Endothelial cell of umbilical vein (primary cell): Measurements from ENCODE around the gene WIZ. TPM values are rescaled to one million over a fixed set of nuclear protein-coding genes. Genes with fewer than 3 reads are reported as not detected.

Experiments used
- BruUV-seq: library from RNA; stranded (reverse); fragments of 400-500 nt; replicated peaks from 2 replicates; lab custom pipeline; 2021; lab: Mats Ljungman, UMichigan
- CTCF ChIA-PET: fragments of 300-600, 350-600 bp; sonication (Branson Sonifier 250); formaldehyde crosslinking; loops from one replicate; lab custom pipeline; 2021; ENCODE audit warnings: antibody characterized with exemption, inconsistent platforms; lab: Charles Lee
- POLR2A ChIA-PET: fragments of 300-600, 350-600 bp; sonication (Branson Sonifier 250); formaldehyde crosslinking; loops from one replicate; lab custom pipeline; 2021; ENCODE audit warnings: antibody characterized with exemption, inconsistent platforms; lab: Charles Lee
- DNase-seq: peaks from one replicate; pipeline ENCODE4 v3.0.0-alpha.2; 2011; ENCODE audit warnings: low read depth, low spot score
- FAIRE-seq: peaks from 2 replicates; lab custom pipeline; 2011; peaks lifted over from hg19 to GRCh38; lab: Jason Lieb, UNC
- H2AFZ ChIP-seq: 2 replicates; pipeline ENCODE4 v1.6.0; 2012; ENCODE audit warnings: low read depth, low read length, control low read depth, inconsistent platforms
- H3K27ac ChIP-seq: 2 replicates; pipeline ENCODE4 v1.5.1; 2011; ENCODE audit warnings: low read depth, mild to moderate bottlenecking, control low read depth, low read length, moderate library complexity; ENCODE audit not compliant: insufficient read depth
- H3K27me3 ChIP-seq, 2 experiments: 2 replicates each; pipeline versions ENCODE4 v1.6.0 to v1.6.1; 2011; ENCODE audit warnings: low read length in 2 of 2, mixed read lengths in 1 of 2; ENCODE audit not compliant: control insufficient read depth in 2 of 2, insufficient read depth in 2 of 2
- H3K36me3 ChIP-seq, 2 experiments: 2 replicates in 1 of 2; 3 replicates in 1 of 2; pipeline ENCODE4 v1.5.1; 2011; ENCODE audit warnings: low read length in 2 of 2, mild to moderate bottlenecking in 1 of 2, moderate library complexity in 1 of 2; ENCODE audit not compliant: control insufficient read depth in 2 of 2, insufficient read depth in 2 of 2; ENCODE audit errors: extremely low read depth in 1 of 2
- H3K4me1 ChIP-seq: 3 replicates; pipeline ENCODE4 v1.5.1; 2011; ENCODE audit warnings: mild to moderate bottlenecking, low read length; ENCODE audit not compliant: control insufficient read depth, insufficient read depth; ENCODE audit errors: extremely low read depth
- H3K4me2 ChIP-seq: 2 replicates; pipeline ENCODE4 v1.6.1; 2011; ENCODE audit warnings: low read length, control low read depth, mixed read lengths; ENCODE audit not compliant: insufficient read depth
- H3K4me3 ChIP-seq, 3 experiments: fragments of 200-600 bp in 1 of 3; sonication (generic), shearing (Covaris generic) in 1 of 3; replicated peaks in 1 of 3; 2 replicates each; pipeline ENCODE4 v1.5.1; 2011 to 2016; ENCODE audit warnings: control low read depth in 3 of 3, low read length in 3 of 3, mild to moderate bottlenecking in 2 of 3, inconsistent platforms in 1 of 3, low read depth in 1 of 3, moderate library complexity in 1 of 3; ENCODE audit not compliant: insufficient read depth in 1 of 3
- H3K79me2 ChIP-seq: 2 replicates; pipeline ENCODE4 v1.6.0; 2012; ENCODE audit warnings: low read length, inconsistent platforms; ENCODE audit not compliant: control insufficient read depth, insufficient read depth
- H3K9ac ChIP-seq: replicated peaks from 2 replicates; pipeline ENCODE3; 2011; ENCODE audit warnings: low read length, control low read depth; ENCODE audit not compliant: insufficient read depth; ENCODE audit errors: extremely low read depth
- H3K9me1 ChIP-seq: replicated peaks from 3 replicates; pipeline ENCODE4 v1.6.0; 2011; ENCODE audit warnings: mild to moderate bottlenecking, low read length; ENCODE audit not compliant: control insufficient read depth, insufficient read depth; ENCODE audit errors: extremely low read depth
- H3K9me3 ChIP-seq: replicated peaks from 2 replicates; pipeline ENCODE4 v1.5.1; 2012; ENCODE audit warnings: low read length, inconsistent platforms; ENCODE audit not compliant: control insufficient read depth, insufficient read depth
- H4K20me1 ChIP-seq: replicated peaks from 2 replicates; pipeline ENCODE3; 2011; ENCODE audit warnings: mild to moderate bottlenecking, low read length; ENCODE audit not compliant: control insufficient read depth, insufficient read depth; ENCODE audit errors: extremely low read depth
- EZH2 ChIP-seq: IDR thresholded peaks from 2 replicates; pipeline ENCODE4 v1.6.1; 2012; ENCODE audit warnings: borderline replicate concordance, low read depth, mild to moderate bottlenecking, moderate library complexity, low read length, inconsistent platforms; ENCODE audit not compliant: severe bottlenecking
- FOS ChIP-seq: IDR thresholded peaks from 2 replicates; pipeline ENCODE4 v1.6.1; 2011; ENCODE audit warnings: mild to moderate bottlenecking, low read length, moderate library complexity, borderline replicate concordance; ENCODE audit not compliant: insufficient read depth
- GATA2 ChIP-seq: IDR thresholded peaks from 2 replicates; pipeline ENCODE4 v1.7.0; 2011; ENCODE audit warnings: low read depth, mild to moderate bottlenecking, moderate library complexity, mixed read lengths, low read length; ENCODE audit not compliant: insufficient read length, insufficient read depth
- JUN ChIP-seq: IDR thresholded peaks from 2 replicates; pipeline ENCODE4 v1.6.1; 2011; ENCODE audit warnings: borderline replicate concordance, low read depth; ENCODE audit not compliant: insufficient read length, insufficient read depth
- MYC ChIP-seq: IDR thresholded peaks from one replicate; pipeline ENCODE4 v1.6.1; 2011; ENCODE audit warnings: mild to moderate bottlenecking, low read depth, low read length
- POLR2A ChIP-seq: IDR thresholded peaks from 2 replicates; pipeline ENCODE4 v1.6.1; 2012; ENCODE audit warnings: low read depth, mild to moderate bottlenecking, control low read depth, low read length
- POLR2AphosphoS5 ChIP-seq: IDR thresholded peaks from 2 replicates; pipeline ENCODE4 v1.6.1; 2012; ENCODE audit warnings: low read depth, mild to moderate bottlenecking, control low read depth, low read length, moderate library complexity; ENCODE audit not compliant: insufficient read depth
- dilution Hi-C: fragments of 300-500 bp; cut with MboI; formaldehyde crosslinking; loops from one replicate; pipeline ENCODE4 v1.15.0; 2019; ENCODE audit warnings: low sequenced_read_pairs; ENCODE audit not compliant: extremely low pct_ligation_motif_present
- intact Hi-C: fragments of 100-400 bp; cut with micrococcal nuclease; formaldehyde crosslinking; loops from one replicate; pipeline ENCODE4 v1.10.0; 2022
- microRNA counts: library from miRNA; unstranded; fragments of <30 nt; microRNA quantifications from one replicate; lab custom pipeline; 2016
- microRNA-seq: library from miRNA; unstranded; fragments of <30 nt; microRNA quantifications from one replicate; pipeline ENCODE4 v1.2.0, GENCODE V29; 2021; ENCODE audit warnings: borderline number of aligned reads, borderline replicate concordance
- polyA plus RNA-seq, 4 experiments: library from polyadenylated mRNA; depleted of rRNA in 3 of 4; stranded (reverse) in 3 of 4; unstranded in 1 of 4; fragments of >200 nt; gene quantifications; 2 replicates each; pipeline versions ENCODE4 v1.2.1 to v1.2.3, GENCODE V29; 2011 to 2012; ENCODE audit warnings: missing spikeins in 1 of 4
- small RNA-seq: library from RNA; depleted of rRNA; stranded (forward); fragments of <200 nt; gene quantifications from one replicate; pipeline ENCODE3, GENCODE V24; 2012; ENCODE audit warnings: low replicate concordance, low read depth; ENCODE audit not compliant: insufficient read depth, insufficient read length
- total RNA-seq: library from RNA; stranded (reverse); gene quantifications from 2 replicates; pipeline ENCODE4 v1.2.3, GENCODE V29; 2021
- TF ChIP-seq, protein P1 (sequence below), 2 donors: IDR thresholded peaks; 1 replicate in 1 of 2; 2 replicates in 1 of 2; pipeline ENCODE4 v1.5.1; 2011; ENCODE audit warnings: low read length in 2 of 2, mild to moderate bottlenecking in 2 of 2, moderate library complexity in 2 of 2, control low read depth in 1 of 2, inconsistent platforms in 1 of 2, low read depth in 1 of 2; ENCODE audit not compliant: insufficient read depth in 1 of 2; ENCODE audit errors: extremely low read depth in 1 of 2
- TF ChIP-seq, protein P2 (sequence below): IDR thresholded peaks from 2 replicates; pipeline ENCODE4 v1.6.1; 2011; ENCODE audit not compliant: insufficient read depth, insufficient read length

WIZ gene
- total and polyA plus RNA-seq, 2 donors (not counting 3 experiments of a cell fraction or from before 2014, with no cell fraction given): 21.0 to 47.2 TPM

DNA sequence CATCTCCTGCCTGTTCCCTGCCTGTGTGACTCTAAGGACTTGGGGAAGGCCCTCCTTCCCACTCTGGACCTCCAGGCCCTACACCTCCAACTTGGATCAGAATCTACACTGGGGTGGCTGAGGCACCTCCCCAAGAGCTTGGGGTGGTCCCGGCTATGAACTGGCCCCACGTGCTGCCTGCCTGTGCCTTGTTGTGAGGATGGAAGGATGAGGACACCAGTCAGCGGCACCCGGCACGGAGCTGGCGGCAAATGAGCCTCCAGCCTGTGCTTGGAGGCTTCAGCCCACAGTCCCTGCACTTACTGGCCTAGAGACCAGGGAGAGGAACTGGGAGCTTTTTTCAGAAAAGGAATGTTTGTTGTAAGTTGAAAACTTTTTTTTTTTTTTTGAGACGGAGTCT is 78.6 kb downstream of the WIZ start:
- no peak for FAIRE-seq
- peaks cover 27 to 44% of the 10 kb centered on the region in 2 experiments for H3K36me3 ChIP-seq

More for the DNA sequence above, 78.6 kb downstream of the WIZ start:
- Histone ChIP-seq H4K20me1 (no peaks in the 10 kb centered on the region), H2AFZ (no peak overlapping the region), H3K79me2 (peaks cover 33% of the 10 kb centered on the region), H3K27me3 (no peaks in the 10 kb centered on the region), H3K9ac (no peak overlapping the region), H3K9me3 (no peaks in the 10 kb centered on the region), H3K4me3 (no peak overlapping the region), H3K4me2 (no peak overlapping the region), H3K9me1 (no peaks in the 10 kb centered on the region), H3K27ac (no peak overlapping the region), H3K4me1 (peaks cover 4% of the 10 kb centered on the region)
- dilution Hi-C loops: no loop called here
- DNase-seq: no peak
- ChIA-PET POLR2A (interaction anchor here (0.7 kb wide), 1 partner anchor 118 kb away, joined by 6 read pairs; no protein-coding TSS in a partner anchor), CTCF (no interaction called here)
- TF ChIP-seq, protein P1, sequence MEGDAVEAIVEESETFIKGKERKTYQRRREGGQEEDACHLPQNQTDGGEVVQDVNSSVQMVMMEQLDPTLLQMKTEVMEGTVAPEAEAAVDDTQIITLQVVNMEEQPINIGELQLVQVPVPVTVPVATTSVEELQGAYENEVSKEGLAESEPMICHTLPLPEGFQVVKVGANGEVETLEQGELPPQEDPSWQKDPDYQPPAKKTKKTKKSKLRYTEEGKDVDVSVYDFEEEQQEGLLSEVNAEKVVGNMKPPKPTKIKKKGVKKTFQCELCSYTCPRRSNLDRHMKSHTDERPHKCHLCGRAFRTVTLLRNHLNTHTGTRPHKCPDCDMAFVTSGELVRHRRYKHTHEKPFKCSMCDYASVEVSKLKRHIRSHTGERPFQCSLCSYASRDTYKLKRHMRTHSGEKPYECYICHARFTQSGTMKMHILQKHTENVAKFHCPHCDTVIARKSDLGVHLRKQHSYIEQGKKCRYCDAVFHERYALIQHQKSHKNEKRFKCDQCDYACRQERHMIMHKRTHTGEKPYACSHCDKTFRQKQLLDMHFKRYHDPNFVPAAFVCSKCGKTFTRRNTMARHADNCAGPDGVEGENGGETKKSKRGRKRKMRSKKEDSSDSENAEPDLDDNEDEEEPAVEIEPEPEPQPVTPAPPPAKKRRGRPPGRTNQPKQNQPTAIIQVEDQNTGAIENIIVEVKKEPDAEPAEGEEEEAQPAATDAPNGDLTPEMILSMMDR (IDR thresholded peaks at IDR 0.05; ENCODE audit: extremely low read depth in 1 of 2, insufficient read depth in 1 of 2, low read depth in 1 of 2, low read length in 2 of 2): no peak
- TF ChIP-seq FOS: no peak
- no peak for TF ChIP-seq JUN
- no peak for TF ChIP-seq GATA2
- TF ChIP-seq, protein P2, sequence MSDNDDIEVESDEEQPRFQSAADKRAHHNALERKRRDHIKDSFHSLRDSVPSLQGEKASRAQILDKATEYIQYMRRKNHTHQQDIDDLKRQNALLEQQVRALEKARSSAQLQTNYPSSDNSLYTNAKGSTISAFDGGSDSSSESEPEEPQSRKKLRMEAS: no peak
- TF ChIP-seq POLR2A: no peak
- TF ChIP-seq EZH2: no peak
- no peak for TF ChIP-seq POLR2AphosphoS5
- no peak for TF ChIP-seq MYC
- intact Hi-C loops: no loop called here
- no TSS peak for BruUV-seq

MicroRNAs within 50 kb of the gene (microRNA counts, 767-probe panel; counts per million panel counts)
- microRNA hsa-miR-1470 (lab: Ali Mortazavi, UCI): 723 counts per million, percentile 96 among the panel's probes with 10 or more counts

Small RNA genes lying within 50 kb of the gene (microRNA-seq; reads per million reads assigned to microRNA genes)
- gene MIR1470: not detected

Small RNA genes lying within 50 kb of the gene (small RNA-seq; reads per million reads assigned to genes)
- gene MIR1470: not detected

Other genes with a start within 250 kb of the WIZ start
- 1.2 and 1.5 TPM in 2 replicates for gene NOTCH3, start 249.0 kb downstream of the WIZ start, total RNA-seq
- 0.63 and 0.67 TPM in 2 replicates for gene NOTCH3, start 249.0 kb downstream of the WIZ start, polyA plus RNA-seq
- 0.55 and 0.58 TPM in 2 replicates for gene EPHX3, start 217.5 kb downstream of the WIZ start, total RNA-seq
- gene EPHX3, start 217.5 kb downstream of the WIZ start, polyA plus RNA-seq: 0.56 and 0.70 TPM in 2 replicates
- 117 and 125 TPM in 2 replicates for gene BRD4, start 117.4 kb downstream of the WIZ start, total RNA-seq
- gene BRD4, start 117.4 kb downstream of the WIZ start, polyA plus RNA-seq: 13.6 and 14.9 TPM in 2 replicates
- gene AKAP8, start 70.2 kb downstream of the WIZ start, total RNA-seq: 42.6 and 44.1 TPM in 2 replicates
- gene AKAP8, start 70.2 kb downstream of the WIZ start, polyA plus RNA-seq: 16.4 and 18.3 TPM in 2 replicates
- 95.4 and 99.6 TPM in 2 replicates for gene AKAP8L, start 31.0 kb downstream of the WIZ start, total RNA-seq
- gene AKAP8L, start 31.0 kb downstream of the WIZ start, polyA plus RNA-seq: 63.9 and 65.1 TPM in 2 replicates
- gene RASAL3, start 14.6 kb upstream of the WIZ start, total RNA-seq: 4.1 and 4.3 TPM in 2 replicates
- 5.7 and 7.0 TPM in 2 replicates for gene RASAL3, start 14.6 kb upstream of the WIZ start, polyA plus RNA-seq
- gene PGLYRP2, start 29.5 kb upstream of the WIZ start, total RNA-seq: 0.18 TPM in 1 of 2 replicates, not detected in the other
- gene PGLYRP2, start 29.5 kb upstream of the WIZ start, polyA plus RNA-seq: 0.03 and 0.19 TPM in 2 replicates
- not detected in 2 replicates for gene CYP4F22, start 58.6 kb upstream of the WIZ start, total RNA-seq
- not detected in 2 replicates for gene CYP4F22, start 58.6 kb upstream of the WIZ start, polyA plus RNA-seq
- not detected in 2 replicates for gene CYP4F8, start 165.3 kb upstream of the WIZ start, total RNA-seq
- not detected in 2 replicates for gene CYP4F8, start 165.3 kb upstream of the WIZ start, polyA plus RNA-seq
- gene CYP4F3, start 190.9 kb upstream of the WIZ start, total RNA-seq: not detected in 2 replicates
- gene CYP4F3, start 190.9 kb upstream of the WIZ start, polyA plus RNA-seq: not detected in 2 replicates
- gene CYP4F12, start 223.1 kb upstream of the WIZ start, total RNA-seq: not detected in 2 replicates
- not detected in 2 replicates for gene CYP4F12, start 223.1 kb upstream of the WIZ start, polyA plus RNA-seq